Chondrocyte (in vitro differentiated cells): Measurements from ENCODE around the gene TULP4. TPM values are rescaled to one million over a fixed set of nuclear protein-coding genes. Genes with fewer than 3 reads are reported as not detected.
A peak's percentile ranks its signal among the peaks of the same experiment; 100 is the strongest.

Experiments
- DNase-seq: peaks from one replicate; pipeline ENCODE4 v3.0.0; 2021; ENCODE audit warnings: mixed read lengths, low spot score
- H3K27ac Mint-ChIP-seq: one replicate; pipeline ENCODE4 v1.8.0; 2021; ENCODE audit warnings: mild to moderate bottlenecking, moderate library complexity, mixed read lengths; ENCODE audit not compliant: unreplicated experiment
- H3K27me3 Mint-ChIP-seq: 2 replicates; pipeline ENCODE4 v1.8.0; 2021; ENCODE audit warnings: low read depth, mixed read lengths
- H3K36me3 Mint-ChIP-seq: 2 replicates; pipeline ENCODE4 v1.8.0; 2021; ENCODE audit warnings: low read depth, mixed read lengths
- H3K4me1 Mint-ChIP-seq: 2 replicates; pipeline ENCODE4 v1.8.0; 2021; ENCODE audit warnings: low read depth, mild to moderate bottlenecking, mixed read lengths
- H3K4me3 Mint-ChIP-seq: one replicate; pipeline ENCODE4 v1.8.0; 2021; ENCODE audit warnings: mild to moderate bottlenecking, moderate library complexity, mixed read lengths; ENCODE audit not compliant: unreplicated experiment
- H3K9me3 Mint-ChIP-seq: 2 replicates; pipeline ENCODE4 v1.8.0; 2021; ENCODE audit warnings: low read depth, mixed read lengths
- total RNA-seq: library from RNA; stranded (reverse); gene quantifications from 3 replicates; pipeline ENCODE4 v1.2.1, GENCODE V29; 2021
- TF ChIP-seq, protein P1 (sequence below): fragments of 200-600 bp; sonication (generic); IDR thresholded peaks from 2 replicates; pipeline ENCODE4 v1.5.0; 2021; ENCODE audit warnings: antibody characterized with exemption, mild to moderate bottlenecking, moderate library complexity

Gene TULP4
- total RNA-seq, 1 donor from 2014 or later = 97.7 TPM

GRCh38 chr6:158405933-158406332, 93.7 kb downstream of the TULP4 start:
- no peak for DNase-seq
- H3K4me3 Mint-ChIP-seq = no peak overlapping the region
- no peaks in the 10 kb centered on the region for H3K27me3 Mint-ChIP-seq
- peaks cover 12% of the 10 kb centered on the region for H3K9me3 Mint-ChIP-seq
- peak overlapping the region; percentile 80 for H3K27ac Mint-ChIP-seq
- H3K36me3 Mint-ChIP-seq = peaks cover 9% of the 10 kb centered on the region
- TF ChIP-seq, protein P1, sequence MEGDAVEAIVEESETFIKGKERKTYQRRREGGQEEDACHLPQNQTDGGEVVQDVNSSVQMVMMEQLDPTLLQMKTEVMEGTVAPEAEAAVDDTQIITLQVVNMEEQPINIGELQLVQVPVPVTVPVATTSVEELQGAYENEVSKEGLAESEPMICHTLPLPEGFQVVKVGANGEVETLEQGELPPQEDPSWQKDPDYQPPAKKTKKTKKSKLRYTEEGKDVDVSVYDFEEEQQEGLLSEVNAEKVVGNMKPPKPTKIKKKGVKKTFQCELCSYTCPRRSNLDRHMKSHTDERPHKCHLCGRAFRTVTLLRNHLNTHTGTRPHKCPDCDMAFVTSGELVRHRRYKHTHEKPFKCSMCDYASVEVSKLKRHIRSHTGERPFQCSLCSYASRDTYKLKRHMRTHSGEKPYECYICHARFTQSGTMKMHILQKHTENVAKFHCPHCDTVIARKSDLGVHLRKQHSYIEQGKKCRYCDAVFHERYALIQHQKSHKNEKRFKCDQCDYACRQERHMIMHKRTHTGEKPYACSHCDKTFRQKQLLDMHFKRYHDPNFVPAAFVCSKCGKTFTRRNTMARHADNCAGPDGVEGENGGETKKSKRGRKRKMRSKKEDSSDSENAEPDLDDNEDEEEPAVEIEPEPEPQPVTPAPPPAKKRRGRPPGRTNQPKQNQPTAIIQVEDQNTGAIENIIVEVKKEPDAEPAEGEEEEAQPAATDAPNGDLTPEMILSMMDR = no peak
- H3K4me1 Mint-ChIP-seq = peaks cover 70% of the 10 kb centered on the region

DNA sequence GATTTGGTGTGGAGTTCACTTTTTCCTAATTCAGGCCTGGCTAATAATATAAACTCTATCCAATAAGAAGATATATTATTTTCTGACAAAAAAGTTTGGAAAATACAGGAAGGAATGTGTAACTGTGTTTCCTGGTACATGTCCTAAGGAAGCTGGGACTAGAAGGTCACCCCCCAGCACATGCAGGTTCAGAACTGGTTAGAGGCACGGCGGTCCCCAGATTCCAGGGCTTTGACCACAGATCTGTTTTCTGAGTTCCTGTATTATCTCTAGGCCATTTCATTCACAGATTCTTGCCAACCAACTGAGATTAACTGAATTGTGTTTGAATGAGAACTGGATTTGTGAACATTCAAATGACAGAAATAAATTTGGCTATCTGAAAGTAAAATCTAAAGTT, 94.5 kb downstream of the TULP4 start:
- Mint-ChIP-seq H3K4me1 (peaks cover 63% of the 10 kb centered on the region), H3K4me3 (no peak overlapping the region), H3K9me3 (peaks cover 12% of the 10 kb centered on the region), H3K36me3 (peaks cover 9% of the 10 kb centered on the region), H3K27ac (no peak overlapping the region), H3K27me3 (no peaks in the 10 kb centered on the region)
- DNase-seq = no peak
- TF ChIP-seq, protein P1 = no peak

GRCh38 chr6:158408013-158408412, 95.7 kb downstream of the TULP4 start:
- H3K36me3 Mint-ChIP-seq = peaks cover 9% of the 10 kb centered on the region
- peaks cover 65% of the 10 kb centered on the region for H3K4me1 Mint-ChIP-seq
- no peak for DNase-seq
- no peak overlapping the region for H3K4me3 Mint-ChIP-seq
- H3K27ac Mint-ChIP-seq = peak overlapping the region; percentile 2
- peaks cover 12% of the 10 kb centered on the region for H3K9me3 Mint-ChIP-seq
- H3K27me3 Mint-ChIP-seq = no peaks in the 10 kb centered on the region
- TF ChIP-seq, protein P1 = no peak

- TF ChIP-seq, protein P1 = no peak
- H3K4me3 Mint-ChIP-seq = no peak overlapping the region
- peaks cover 9% of the 10 kb centered on the region for H3K36me3 Mint-ChIP-seq
- H3K4me1 Mint-ChIP-seq = peaks cover 65% of the 10 kb centered on the region
- H3K27ac Mint-ChIP-seq = peak overlapping the region; percentile 30
- no peak for DNase-seq
- peaks cover 12% of the 10 kb centered on the region for H3K9me3 Mint-ChIP-seq
- H3K27me3 Mint-ChIP-seq = no peaks in the 10 kb centered on the region
Measured at GRCh38 chr6:158408552-158409130, 96.4 kb downstream of the TULP4 start.

DNA sequence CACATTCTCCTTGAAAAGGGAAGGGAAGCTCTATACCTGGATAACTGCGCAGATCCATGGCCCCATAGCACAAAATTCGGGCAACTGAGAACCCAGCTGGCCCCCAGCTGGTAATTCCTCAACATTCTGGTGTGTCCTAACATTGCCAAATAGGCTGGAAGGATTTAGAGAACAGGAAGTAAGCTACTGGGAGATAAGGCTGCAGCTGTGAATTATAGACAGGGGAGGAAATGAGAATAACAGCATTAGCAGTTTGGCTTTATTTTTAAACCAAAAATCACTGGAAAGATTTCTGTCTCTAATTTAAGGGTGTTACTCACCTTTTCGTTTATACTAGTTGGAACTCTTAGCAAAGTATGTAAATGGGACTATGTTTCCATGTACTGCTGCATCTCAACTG, 97.2 kb downstream of the TULP4 start:
- peaks cover 12% of the 10 kb centered on the region for H3K9me3 Mint-ChIP-seq
- peaks cover 9% of the 10 kb centered on the region for H3K36me3 Mint-ChIP-seq
- no peak for DNase-seq
- peaks cover 62% of the 10 kb centered on the region for H3K4me1 Mint-ChIP-seq
- H3K27me3 Mint-ChIP-seq = no peaks in the 10 kb centered on the region
- TF ChIP-seq, protein P1 = no peak
- H3K27ac Mint-ChIP-seq = peak overlapping the region; percentile 30
- no peak overlapping the region for H3K4me3 Mint-ChIP-seq
